ENCODE data around the gene ANKRD11.

- no peak for TF ChIP-seq CTCF (IDR thresholded peaks at IDR 0.05)
- TF ChIP-seq POLR2AphosphoS5 (IDR thresholded peaks at IDR 0.05; ENCODE audit: low read depth, low read length) = no peak
- no peak for TF ChIP-seq REST (IDR thresholded peaks at IDR 0.05; ENCODE audit: insufficient read depth in 1 of 2, low read depth in 2 of 2, low read length in 1 of 2)
Measured at GRCh38 chr16:89358030-89359005, 132.0 kb downstream of the ANKRD11 start.

Data from Panc1 (cell line).